ENCODE data around the gene CCBE1. TPM values are rescaled to one million over a fixed set of nuclear protein-coding genes. Genes with fewer than 3 reads are reported as not detected.

The CCBE1 gene
- total RNA-seq (ENCODE audit: low replicate concordance): 2.9 and 6.4 TPM in 2 replicates

DNA sequence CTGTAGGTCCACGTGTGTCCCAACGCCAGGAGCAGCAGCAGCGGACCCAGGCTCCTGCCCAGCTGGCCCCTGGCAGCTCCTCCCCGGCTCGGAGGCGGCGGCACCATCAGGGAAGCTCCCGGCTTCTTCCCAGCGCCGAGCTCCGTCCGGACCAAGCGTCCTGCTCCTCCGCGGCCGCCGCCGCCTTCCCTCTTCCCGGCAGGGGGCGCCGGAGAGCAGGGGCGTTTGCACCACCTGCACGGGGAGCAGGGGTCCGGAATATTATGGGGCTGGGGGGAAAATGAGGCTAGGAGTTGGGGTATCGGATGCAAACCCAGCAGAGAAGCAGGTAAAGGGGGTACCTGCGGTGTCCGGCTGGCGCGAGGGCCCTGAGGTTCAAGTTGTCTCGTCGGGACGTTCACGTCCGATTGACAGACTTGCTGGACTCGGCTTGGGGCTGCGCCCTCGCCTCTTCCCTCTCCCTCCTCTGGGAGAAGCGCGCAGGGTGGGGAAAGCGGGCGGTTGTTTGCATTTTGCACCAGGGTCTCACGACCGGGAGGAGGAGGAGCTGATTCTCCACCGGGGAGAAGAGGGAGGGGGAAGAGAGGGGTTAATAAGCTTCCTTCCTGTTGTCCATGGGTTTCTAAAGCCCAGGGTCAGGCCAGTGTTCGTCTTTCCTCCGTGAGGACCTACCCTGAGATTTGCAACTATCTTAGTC is at the start of gene CCBE1:
CCBE1 (minus strand) TSS at position 188 of the 697 bp plus-strand sequence.
- Histone ChIP-seq H3K36me3 (no peaks in the 10 kb centered on the region), H3K4me1 (peaks cover 58% of the 10 kb centered on the region), H3K4me3 (peak within 1 kb of the TSS; percentile 64), H2AFZ (replicated peaks) (peak within 1 kb of the TSS; percentile 92), H4K20me1 (ENCODE audit: low read depth) (peaks cover 4% of the 10 kb centered on the region), H3F3A (ENCODE audit: low read depth) (peaks cover 23% of the 10 kb centered on the region), H3K79me2 (ENCODE audit: low read depth) (no peaks in the 10 kb centered on the region), H3K4me2 (peak within 1 kb of the TSS; percentile 95), H3K9ac (no peak within 1 kb of the TSS), H3K27ac (no peak within 1 kb of the TSS), H3K9me3 (ENCODE audit: low read depth) (no peaks in the 10 kb centered on the region), H3K27me3 (peaks cover 56% of the 10 kb centered on the region)
- peaks cover 19% of the 10 kb centered on the region for H3K27me3 Mint-ChIP-seq (ENCODE audit: insufficient read depth, low read depth)
- H3K4me3 Mint-ChIP-seq: peak within 1 kb of the TSS; percentile 85
- TF ChIP-seq, protein P1, sequence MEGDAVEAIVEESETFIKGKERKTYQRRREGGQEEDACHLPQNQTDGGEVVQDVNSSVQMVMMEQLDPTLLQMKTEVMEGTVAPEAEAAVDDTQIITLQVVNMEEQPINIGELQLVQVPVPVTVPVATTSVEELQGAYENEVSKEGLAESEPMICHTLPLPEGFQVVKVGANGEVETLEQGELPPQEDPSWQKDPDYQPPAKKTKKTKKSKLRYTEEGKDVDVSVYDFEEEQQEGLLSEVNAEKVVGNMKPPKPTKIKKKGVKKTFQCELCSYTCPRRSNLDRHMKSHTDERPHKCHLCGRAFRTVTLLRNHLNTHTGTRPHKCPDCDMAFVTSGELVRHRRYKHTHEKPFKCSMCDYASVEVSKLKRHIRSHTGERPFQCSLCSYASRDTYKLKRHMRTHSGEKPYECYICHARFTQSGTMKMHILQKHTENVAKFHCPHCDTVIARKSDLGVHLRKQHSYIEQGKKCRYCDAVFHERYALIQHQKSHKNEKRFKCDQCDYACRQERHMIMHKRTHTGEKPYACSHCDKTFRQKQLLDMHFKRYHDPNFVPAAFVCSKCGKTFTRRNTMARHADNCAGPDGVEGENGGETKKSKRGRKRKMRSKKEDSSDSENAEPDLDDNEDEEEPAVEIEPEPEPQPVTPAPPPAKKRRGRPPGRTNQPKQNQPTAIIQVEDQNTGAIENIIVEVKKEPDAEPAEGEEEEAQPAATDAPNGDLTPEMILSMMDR (IDR thresholded peaks at IDR 0.05): peak; percentile 97
- TF ChIP-seq EZH2phosphoT487 (IDR thresholded peaks at IDR 0.05) (no peak), EZH2 (IDR thresholded peaks at IDR 0.05) (peak; percentile 46)
- H3K9me3 Mint-ChIP-seq: no peaks in the 10 kb centered on the region
- peak; percentile 88 for DNase-seq (ENCODE audit: low spot score)
- peak within 1 kb of the TSS; percentile 68 for H3K27ac Mint-ChIP-seq
- no peaks in the 10 kb centered on the region for H3K36me3 Mint-ChIP-seq
- peaks cover 36% of the 10 kb centered on the region for H3K4me1 Mint-ChIP-seq

DNA sequence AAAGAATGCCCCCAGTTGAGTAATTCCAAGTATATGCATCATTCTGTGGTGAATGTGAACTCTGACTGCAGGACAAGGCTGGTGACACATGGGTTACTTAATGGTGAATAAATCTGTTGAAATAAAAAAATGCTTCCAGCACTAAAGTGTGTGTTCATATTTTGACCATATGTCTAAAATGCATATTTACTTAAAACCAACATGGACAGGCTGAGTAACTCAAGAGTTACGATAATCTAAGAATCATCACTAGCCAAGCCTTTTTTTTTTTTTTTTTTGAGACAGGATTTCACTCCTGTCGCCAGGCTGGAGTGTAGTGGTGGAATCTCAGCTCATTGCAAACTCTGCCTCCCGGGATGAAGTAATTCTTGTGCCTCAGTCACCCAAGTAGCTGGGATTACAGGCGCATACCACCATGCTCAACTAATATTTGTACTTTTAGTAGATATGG is 47.1 kb upstream of the CCBE1 start:
- Mint-ChIP-seq H3K9me3 (no peaks in the 10 kb centered on the region), H3K27ac (no peak overlapping the region), H3K36me3 (no peaks in the 10 kb centered on the region), H3K4me1 (no peaks in the 10 kb centered on the region), H3K4me3 (no peak overlapping the region), H3K27me3 (ENCODE audit: insufficient read depth, low read depth) (peaks cover 2% of the 10 kb centered on the region)
- DNase-seq (ENCODE audit: low spot score): no peak
- Histone ChIP-seq H3F3A (ENCODE audit: low read depth) (no peaks in the 10 kb centered on the region), H3K27ac (no peak overlapping the region), H3K9ac (no peak overlapping the region), H3K4me1 (no peaks in the 10 kb centered on the region), H3K9me3 (ENCODE audit: low read depth) (no peaks in the 10 kb centered on the region), H3K79me2 (ENCODE audit: low read depth) (no peaks in the 10 kb centered on the region), H3K27me3 (no peaks in the 10 kb centered on the region), H3K4me2 (no peak overlapping the region), H4K20me1 (ENCODE audit: low read depth) (no peaks in the 10 kb centered on the region), H3K36me3 (no peaks in the 10 kb centered on the region), H2AFZ (replicated peaks) (no peak overlapping the region), H3K4me3 (no peak overlapping the region)
- TF ChIP-seq, protein P1 (IDR thresholded peaks at IDR 0.05): no peak
- no peak for TF ChIP-seq EZH2 (IDR thresholded peaks at IDR 0.05)
- no peak for TF ChIP-seq EZH2phosphoT487 (IDR thresholded peaks at IDR 0.05)

DNA sequence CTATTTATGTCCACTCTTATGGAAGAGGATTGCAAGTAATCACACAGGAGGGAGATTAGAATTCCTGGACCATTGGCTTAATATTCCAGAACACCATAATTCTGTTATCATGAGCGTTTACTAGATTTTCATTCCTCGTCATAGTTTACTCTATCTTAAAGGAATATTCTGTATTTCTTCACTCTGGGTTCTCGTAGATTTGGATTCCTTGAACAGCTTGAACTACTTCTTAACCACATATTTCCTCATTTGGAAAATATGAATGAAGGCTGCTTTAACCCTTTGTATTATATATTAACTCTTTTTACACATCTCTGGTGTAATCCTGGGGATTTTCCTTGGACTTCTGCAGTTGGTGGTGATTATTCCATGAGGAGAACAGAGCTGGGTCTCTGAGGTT is 46.3 kb upstream of the CCBE1 start:
- TF ChIP-seq EZH2 (IDR thresholded peaks at IDR 0.05) (no peak), EZH2phosphoT487 (IDR thresholded peaks at IDR 0.05) (no peak)
- no peaks in the 10 kb centered on the region for H3K9me3 Mint-ChIP-seq
- no peaks in the 10 kb centered on the region for H3K9me3 ChIP-seq (ENCODE audit: low read depth)
- no peak for DNase-seq (ENCODE audit: low spot score)
- no peak overlapping the region for H3K9ac ChIP-seq
- peaks cover 2% of the 10 kb centered on the region for H3K27me3 Mint-ChIP-seq (ENCODE audit: insufficient read depth, low read depth)
- no peak overlapping the region for H3K27ac ChIP-seq
- no peaks in the 10 kb centered on the region for H4K20me1 ChIP-seq (ENCODE audit: low read depth)
- no peaks in the 10 kb centered on the region for H3K4me1 ChIP-seq
- no peaks in the 10 kb centered on the region for H3K27me3 ChIP-seq
- no peaks in the 10 kb centered on the region for H3K79me2 ChIP-seq (ENCODE audit: low read depth)
- H3F3A ChIP-seq (ENCODE audit: low read depth): no peaks in the 10 kb centered on the region
- H3K4me2 ChIP-seq: no peak overlapping the region
- H3K4me1 Mint-ChIP-seq: no peaks in the 10 kb centered on the region
- H2AFZ ChIP-seq (replicated peaks): no peak overlapping the region
- no peaks in the 10 kb centered on the region for H3K36me3 Mint-ChIP-seq
- H3K36me3 ChIP-seq: no peaks in the 10 kb centered on the region
- H3K27ac Mint-ChIP-seq: no peak overlapping the region
- no peak overlapping the region for H3K4me3 ChIP-seq
- no peak overlapping the region for H3K4me3 Mint-ChIP-seq

Measured in neural progenitor cell (in vitro differentiated cells).